ENCODE data around the gene DLG2. TPM values are rescaled to one million over a fixed set of nuclear protein-coding genes. Genes with fewer than 3 reads are reported as not detected.

The DLG2 gene
- total and polyA plus RNA-seq, 4 donors: 0.30 to 5.5 (median 0.68) TPM

GRCh38 chr11:85626496-85626895 is 648 bp downstream of the DLG2 start:
- 24% methylated on average over 2 of the region's 2 CpGs for WGBS
- Histone ChIP-seq H3K4me3 (ENCODE audit: low read depth in 1 of 3, low read length in 3 of 3) (peak overlapping the region; percentile 75 to 88 (median 85)), H3K27ac (ENCODE audit: low read depth in 1 of 2, low read length in 2 of 2) (peak overlapping the region; percentile 91), H3K27me3 (ENCODE audit: control insufficient read depth in 4 of 4, insufficient read depth in 4 of 4, low read length in 3 of 4) (no peaks in the 10 kb centered on the region), H3K9me3 (ENCODE audit: control insufficient read depth in 4 of 4, low read length in 3 of 4) (no peaks in the 10 kb centered on the region), H3K9ac (ENCODE audit: low read depth in 1 of 2, low read length in 2 of 2) (peak overlapping the region; percentile 57 to 85), H3K4me1 (ENCODE audit: control insufficient read depth in 4 of 4, insufficient read depth in 4 of 4, low read length in 3 of 4) (peaks cover 2 to 22% (median 14%) of the 10 kb centered on the region in 4 donors), H3K36me3 (ENCODE audit: control insufficient read depth in 4 of 4, insufficient read depth in 3 of 4, low read depth in 1 of 4, low read length in 3 of 4) (peaks cover 0 to 7% (median 3%) of the 10 kb centered on the region in 4 donors)
- TF ChIP-seq HNF4A (conservative IDR thresholded peaks at IDR 0.05): no peak
- TF ChIP-seq ATF3 (IDR thresholded peaks at IDR 0.05): no peak
- peak; percentile 5 for TF ChIP-seq SP1 (IDR thresholded peaks at IDR 0.05)
- TF ChIP-seq NR2F2 (IDR thresholded peaks at IDR 0.05): no peak
- no peak for TF ChIP-seq RAD21 (IDR thresholded peaks at IDR 0.05)
- no peak for TF ChIP-seq FOXA2 (IDR thresholded peaks at IDR 0.05)
- DNase-seq (ENCODE audit: low spot score): no peak

- DNase-seq (ENCODE audit: low spot score): no peak
- Histone ChIP-seq H3K27me3 (ENCODE audit: control insufficient read depth in 4 of 4, insufficient read depth in 4 of 4, low read length in 3 of 4) (no peaks in the 10 kb centered on the region), H3K27ac (ENCODE audit: low read depth in 1 of 2, low read length in 2 of 2) (no peak overlapping the region), H3K9ac (ENCODE audit: low read depth in 1 of 2, low read length in 2 of 2) (no peak overlapping the region), H3K36me3 (ENCODE audit: control insufficient read depth in 4 of 4, insufficient read depth in 3 of 4, low read depth in 1 of 4, low read length in 3 of 4) (peaks cover 0 to 5% (median 0%) of the 10 kb centered on the region in 4 donors), H3K4me1 (ENCODE audit: control insufficient read depth in 4 of 4, insufficient read depth in 4 of 4, low read length in 3 of 4) (peaks cover 0 to 2% (median 0%) of the 10 kb centered on the region in 4 donors), H3K9me3 (ENCODE audit: control insufficient read depth in 4 of 4, low read length in 3 of 4) (no peaks in the 10 kb centered on the region), H3K4me3 (ENCODE audit: low read depth in 1 of 3, low read length in 3 of 3) (no peak overlapping the region)
- TF ChIP-seq REST (IDR thresholded peaks at IDR 0.05) (no peak), RAD21 (IDR thresholded peaks at IDR 0.05) (no peak), MAX (IDR thresholded peaks at IDR 0.05) (no peak), NR2F2 (IDR thresholded peaks at IDR 0.05) (no peak), ATF3 (IDR thresholded peaks at IDR 0.05) (no peak), HNF4G (IDR thresholded peaks at IDR 0.05) (no peak), JUND (IDR thresholded peaks at IDR 0.05) (no peak), ZBTB33 (IDR thresholded peaks at IDR 0.05) (no peak), YY1 (IDR thresholded peaks at IDR 0.05) (no peak), RXRA (IDR thresholded peaks at IDR 0.05) (no peak), CTCF (IDR thresholded peaks at IDR 0.05; ENCODE audit: low read depth, low read length, missing input control) (no peak), FOXA2 (IDR thresholded peaks at IDR 0.05) (no peak), TAF1 (conservative IDR thresholded peaks at IDR 0.05) (no peak), GABPA (IDR thresholded peaks at IDR 0.05 in 1 of 2, conservative IDR thresholded peaks at IDR 0.05 in 1 of 2) (no peak), EGR1 (IDR thresholded peaks at IDR 0.05; ENCODE audit: low read depth in 2 of 2) (no peak), HNF4A (conservative IDR thresholded peaks at IDR 0.05) (no peak), SP1 (IDR thresholded peaks at IDR 0.05) (no peak), FOXA1 (IDR thresholded peaks at IDR 0.05) (no peak)
- 79% methylated on average over 3 of the region's 3 CpGs for WGBS
Measured at GRCh38 chr11:85620256-85620655, 6.9 kb downstream of the DLG2 start.
